HepG2 (cell line): ENCODE results near the gene CCDC201. TPM values are rescaled to one million over a fixed set of nuclear protein-coding genes. Genes with fewer than 3 reads are reported as not detected.

Source experiments
- AGO2 ChIP-seq: fragments of 200-400 bp; formaldehyde crosslinking; optimal IDR thresholded peaks from 2 replicates; pipeline ENCODE3; 2017; ENCODE audit warnings: mild to moderate bottlenecking, low read depth, low read length, moderate library complexity
- EHMT2 ChIP-seq: fragments of 200-600 bp; sonication (generic); IDR thresholded peaks from 2 replicates; pipeline ENCODE4 v1.7.0; 2017; ENCODE audit warnings: antibody characterized with exemption, low read depth, low read length, borderline replicate concordance
- FOXA1 ChIP-seq, 2 experiments: fragments of 450-650 bp in 1 of 2; sonication (generic) in 1 of 2; formaldehyde crosslinking in 1 of 2; IDR thresholded peaks; 2 replicates each; pipeline versions ENCODE4 v1.4.0 to v1.6.1; 2016 to 2020; ENCODE audit warnings: missing genetic modification reagents in 1 of 2
- GATAD2A ChIP-seq: IDR thresholded peaks from 2 replicates; pipeline ENCODE4 v1.6.1; 2016
- GZF1 ChIP-seq: sonication (generic); formaldehyde crosslinking; IDR thresholded peaks from 2 replicates; pipeline ENCODE4 v1.5.1; 2020; ENCODE audit warnings: mild to moderate bottlenecking, missing genetic modification reagents
- HMG20B ChIP-seq: conservative IDR thresholded peaks from 2 replicates; pipeline ENCODE4 v1.6.1; 2016; ENCODE audit warnings: missing genetic modification reagents, missing compliant biosample characterization
- HNRNPLL ChIP-seq: fragments of 200-400 bp; formaldehyde crosslinking; IDR thresholded peaks from 2 replicates; pipeline ENCODE4 v1.6.1; 2017; ENCODE audit warnings: mild to moderate bottlenecking, low read depth, low read length; ENCODE audit not compliant: poor library complexity, severe bottlenecking
- NR2F2 ChIP-seq: IDR thresholded peaks from 2 replicates; pipeline ENCODE4 v1.6.1; 2012; ENCODE audit warnings: low read depth, inconsistent platforms, borderline replicate concordance
- RELA ChIP-seq: sonication (generic); formaldehyde crosslinking; IDR thresholded peaks from 2 replicates; pipeline ENCODE4 v1.4.0; 2020; ENCODE audit warnings: missing genetic modification reagents
- SNAPC4 ChIP-seq: sonication (generic); formaldehyde crosslinking; IDR thresholded peaks from 2 replicates; pipeline ENCODE4 v1.4.0; 2020; ENCODE audit warnings: mild to moderate bottlenecking, missing genetic modification reagents
- TFE3 ChIP-seq: IDR thresholded peaks from 2 replicates; pipeline ENCODE4 v1.6.1; 2016
- TSC22D2 ChIP-seq: sonication (generic); formaldehyde crosslinking; IDR thresholded peaks from 2 replicates; pipeline ENCODE4 v1.5.1; 2020; ENCODE audit warnings: missing genetic modification reagents, mild to moderate bottlenecking, borderline replicate concordance
- ZBTB21 ChIP-seq: sonication (generic); formaldehyde crosslinking; IDR thresholded peaks from 2 replicates; pipeline ENCODE4 v1.4.0; 2020; ENCODE audit warnings: missing genetic modification reagents
- ZBTB37 ChIP-seq: sonication (generic); formaldehyde crosslinking; IDR thresholded peaks from 2 replicates; pipeline ENCODE4 v1.4.0; 2020; ENCODE audit warnings: mild to moderate bottlenecking, missing genetic modification reagents
- ZGPAT ChIP-seq: IDR thresholded peaks from 2 replicates; pipeline ENCODE4 v1.6.1; 2016; ENCODE audit warnings: mild to moderate bottlenecking
- ZNF326 ChIP-seq: sonication (generic); formaldehyde crosslinking; IDR thresholded peaks from 2 replicates; pipeline ENCODE4 v1.4.0; 2020; ENCODE audit warnings: missing genetic modification reagents, borderline replicate concordance
- ZNF354B ChIP-seq: sonication (generic); formaldehyde crosslinking; IDR thresholded peaks from 2 replicates; pipeline ENCODE4 v1.8.0; 2022; ENCODE audit warnings: mild to moderate bottlenecking, missing genetic modification reagents
- ZNF367 ChIP-seq: sonication (generic); formaldehyde crosslinking; IDR thresholded peaks from 2 replicates; pipeline ENCODE4 v1.4.0; 2020; ENCODE audit warnings: missing genetic modification reagents, borderline replicate concordance
- ZNF629 ChIP-seq: sonication (generic); formaldehyde crosslinking; conservative IDR thresholded peaks from 2 replicates; pipeline ENCODE4 v1.5.0; 2020; ENCODE audit warnings: missing genetic modification reagents
- ZNF83 ChIP-seq: sonication (generic); formaldehyde crosslinking; IDR thresholded peaks from 2 replicates; pipeline ENCODE4 v1.4.0; 2020; ENCODE audit warnings: missing genetic modification reagents, mild to moderate bottlenecking, borderline replicate concordance
- polyA plus RNA-seq, 8 experiments: library from polyadenylated mRNA; depleted of rRNA in 3 of 8; stranded (reverse) in 7 of 8; unstranded in 1 of 8; fragments of >200 nt; fragmentation: Illumina TruSeq in 4 of 8; extraction: Trizol in 4 of 8; gene quantifications; 2 replicates each; pipeline versions ENCODE4 v1.2.1 to v1.2.3, GENCODE V29; 2011 to 2016; ENCODE audit warnings: low read depth in 4 of 8, missing spikeins in 1 of 8, mixed read lengths in 1 of 8; ENCODE audit not compliant: insufficient read depth in 1 of 8
- total RNA-seq, 5 experiments: library from RNA; depleted of rRNA; stranded (reverse); fragments of >200 nt; fragmentation: Illumina TruSeq; extraction: Trizol; gene quantifications; 2 replicates each; pipeline ENCODE4 v1.2.3, GENCODE V29; 2016; ENCODE audit warnings: low read depth in 1 of 5

CCDC201 gene
- total and polyA plus RNA-seq, 2 of the 13 experiments (the other 11 are each of a cell fraction or from before 2014, with no cell fraction given), result 0.92 TPM; not detected in 1

- TF ChIP-seq TSC22D2 (CRISPR knock-in tag) (no peak), ZBTB21 (CRISPR knock-in tag) (no peak), ZNF326 (CRISPR knock-in tag) (0 out of 2 replicates have a peak, but pooled peaks have one; percentile 57), ZNF629 (CRISPR knock-in tag) (no peak; the same call in 1 of the 2 replicates), ZGPAT (peak; percentile 67), ZNF354B (CRISPR knock-in tag) (0 out of 2 replicates have a peak, but pooled peaks have one; percentile 85), AGO2 (no peak), ZNF83 (CRISPR knock-in tag) (no peak), GZF1 (peak; percentile 69; the same call in 1 of the 2 replicates), SNAPC4 (CRISPR knock-in tag) (no peak), FOXA1 (IDR thresholded peaks at IDR 0.05) (no peak), FOXA1 (CRISPR knock-in tag; IDR thresholded peaks at IDR 0.05) (no peak), TFE3 (0 out of 2 replicates have a peak, but pooled peaks have one; percentile 38), NR2F2 (no peak), RELA (no peak), EHMT2 (no peak), HNRNPLL (no peak), GATAD2A (CRISPR knock-in tag) (peak; percentile 37; the same call in 1 of the 2 replicates), ZNF367 (CRISPR knock-in tag) (no peak), HMG20B (CRISPR knock-in tag) (no peak), ZBTB37 (CRISPR knock-in tag) (no peak)
Observed at GRCh38 chr7:45889367-45890067, 16.6 kb upstream of the CCDC201 start (continued).
